ENCODE measurements around the gene CCL28.
"Not testable (repeated sequence)": the region's sequence is repeated elsewhere in the genome, so short reads cannot be mapped to it uniquely, and the experiment has no call there.

The CCL28 gene, protein sequence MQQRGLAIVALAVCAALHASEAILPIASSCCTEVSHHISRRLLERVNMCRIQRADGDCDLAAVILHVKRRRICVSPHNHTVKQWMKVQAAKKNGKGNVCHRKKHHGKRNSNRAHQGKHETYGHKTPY

GRCh38 chr5:43412156-43412555 lies at the start of gene CCL28:
Gene CCL28 (minus strand): TSS chr5:43412391. CDS start chr5:43412316, 75 bp downstream.
- no peak for DNase-seq

DNA sequence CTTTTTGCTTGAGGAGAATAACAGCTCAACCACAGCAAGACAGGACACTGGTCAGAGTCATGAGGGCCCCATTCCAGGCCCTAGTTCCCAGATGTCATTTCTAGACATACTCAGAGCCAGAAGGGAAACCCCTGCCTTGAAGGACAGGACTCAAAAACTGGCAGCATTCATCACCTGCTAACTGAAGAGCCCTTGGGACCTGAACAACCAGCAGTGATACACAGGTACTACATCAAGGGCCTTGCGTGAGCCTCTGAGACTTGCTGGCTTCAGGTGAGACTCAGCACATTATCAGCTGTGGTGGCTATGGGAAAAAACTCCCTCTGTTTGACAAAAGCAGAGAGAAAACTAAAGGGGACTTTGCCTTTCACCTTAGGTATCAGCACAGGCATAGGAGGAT lies 48.9 kb upstream of the CCL28 start:
- DNase-seq, result no peak

- DNase-seq, result no peak
Observed at GRCh38 chr5:43456556-43456955, 44.4 kb upstream of the CCL28 start.

GRCh38 chr5:43441575-43441974 lies 29.4 kb upstream of the CCL28 start:
- not testable (repeated sequence) for DNase-seq

DNA sequence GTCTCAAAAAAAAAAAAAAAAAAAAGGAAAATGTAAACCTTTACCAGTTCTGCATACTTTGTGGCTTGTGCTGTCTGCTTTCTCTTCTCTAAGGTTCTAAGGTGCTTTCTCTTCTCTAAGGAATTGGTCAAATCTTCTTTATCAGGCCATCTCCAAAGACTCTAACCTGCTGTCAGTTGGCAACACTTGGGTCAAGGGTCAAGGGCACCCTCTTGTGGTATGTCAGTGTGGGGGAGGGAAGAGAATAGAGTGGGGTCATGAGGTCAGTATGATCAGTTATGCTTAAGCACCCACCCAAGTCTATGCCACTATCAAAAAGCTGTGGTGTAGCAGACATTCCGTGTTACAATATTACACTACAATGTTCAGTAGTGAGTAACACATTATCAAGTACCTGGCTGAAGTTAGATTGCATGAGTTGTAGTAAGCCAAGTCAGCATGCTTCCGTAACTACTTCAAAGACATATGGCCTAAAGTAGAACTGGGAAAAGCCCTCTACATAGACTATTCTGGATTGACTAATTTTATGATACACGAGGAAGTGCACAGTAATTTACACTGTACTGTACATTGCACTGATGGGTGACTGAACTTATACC lies 25.0 kb upstream of the CCL28 start:
- DNase-seq, result no peak

GRCh38 chr5:43433382-43433781 lies 21.2 kb upstream of the CCL28 start:
- no peak for DNase-seq

- DNase-seq, result no peak
Observed at GRCh38 chr5:43432486-43433375, 20.5 kb upstream of the CCL28 start.

DNA sequence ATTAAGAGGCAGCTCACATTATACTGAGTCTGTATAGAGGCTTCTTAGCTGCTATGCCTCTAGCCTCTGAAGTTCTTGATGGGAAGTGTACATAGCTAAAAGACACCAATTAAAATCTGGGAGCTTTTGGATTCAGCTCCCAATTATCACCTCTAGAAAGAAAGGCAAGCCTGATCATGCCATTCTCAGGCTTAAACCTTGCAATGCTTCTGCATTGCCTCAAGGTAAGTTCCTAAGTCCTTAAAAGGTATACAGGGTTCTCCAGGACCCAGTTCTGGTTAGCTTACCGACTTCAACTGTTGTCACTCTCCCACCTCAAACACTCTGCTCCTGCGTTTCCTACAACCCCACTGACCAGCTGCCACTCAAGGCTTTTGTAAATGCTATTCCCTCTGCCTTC lies 17.5 kb upstream of the CCL28 start:
- no peak for DNase-seq

- DNase-seq, result no peak
Observed at GRCh38 chr5:43429016-43429415, 16.8 kb upstream of the CCL28 start.

DNA sequence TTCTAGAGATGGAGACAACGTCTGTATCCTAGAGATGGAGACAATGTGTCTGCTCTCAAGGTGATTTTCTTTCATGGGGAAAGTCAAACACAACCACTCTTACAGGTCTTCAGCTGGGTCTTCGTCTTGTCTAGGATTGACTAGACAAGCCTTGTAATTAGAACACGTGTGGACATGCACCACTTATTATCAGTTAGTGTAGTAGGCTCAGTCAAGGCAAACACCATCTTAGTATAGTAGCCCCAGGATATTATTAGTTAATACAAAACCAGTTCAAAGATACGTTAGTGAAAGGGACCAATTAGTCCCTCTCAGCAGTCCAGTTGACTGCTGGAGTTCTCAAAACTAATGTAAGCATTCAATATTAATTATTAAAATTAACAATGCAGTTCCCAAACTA lies 15.1 kb upstream of the CCL28 start:
- DNase-seq, result no peak

GRCh38 chr5:43425983-43426382 lies 13.8 kb upstream of the CCL28 start:
- no peak for DNase-seq

DNA sequence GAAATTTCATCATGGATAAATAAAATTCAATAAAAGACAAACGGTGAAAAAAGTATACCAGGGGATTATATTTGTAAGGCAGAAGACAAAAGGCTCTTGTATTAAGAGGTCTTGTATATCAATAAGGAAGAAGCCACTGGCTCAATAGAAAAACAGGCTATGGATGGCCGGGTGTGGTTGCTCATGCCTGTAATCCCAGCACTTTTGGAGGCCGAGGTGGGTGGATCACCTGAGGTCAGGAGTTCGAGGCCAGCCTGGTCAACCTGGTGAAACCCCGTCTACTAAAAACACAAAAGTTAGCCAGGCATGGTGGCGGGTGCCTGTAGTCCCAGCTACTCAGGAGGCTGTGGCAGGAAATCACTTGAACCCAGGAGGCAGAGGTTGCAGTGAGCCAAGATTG lies 10.9 kb upstream of the CCL28 start:
- not testable (repeated sequence) for DNase-seq

DNA sequence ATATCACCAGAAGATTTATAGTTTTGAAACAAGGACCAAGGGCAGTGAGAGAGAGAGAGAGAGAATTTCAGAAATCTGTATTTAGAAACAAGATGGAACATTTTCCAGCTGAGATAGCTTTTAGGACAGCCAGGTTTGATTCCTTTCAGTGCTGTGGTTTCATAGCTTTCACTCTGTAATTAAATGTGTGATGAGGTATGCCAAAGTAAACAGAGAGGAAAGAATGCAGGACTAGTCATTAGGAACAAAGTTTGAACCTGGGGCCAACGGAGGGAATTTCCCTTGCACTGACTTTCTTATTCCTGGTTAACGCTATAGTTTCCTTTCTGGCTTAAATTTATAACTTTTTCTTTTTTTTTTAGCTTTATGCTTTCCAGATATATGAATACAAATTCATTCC lies 10.0 kb upstream of the CCL28 start:
- DNase-seq, result no peak

DNA sequence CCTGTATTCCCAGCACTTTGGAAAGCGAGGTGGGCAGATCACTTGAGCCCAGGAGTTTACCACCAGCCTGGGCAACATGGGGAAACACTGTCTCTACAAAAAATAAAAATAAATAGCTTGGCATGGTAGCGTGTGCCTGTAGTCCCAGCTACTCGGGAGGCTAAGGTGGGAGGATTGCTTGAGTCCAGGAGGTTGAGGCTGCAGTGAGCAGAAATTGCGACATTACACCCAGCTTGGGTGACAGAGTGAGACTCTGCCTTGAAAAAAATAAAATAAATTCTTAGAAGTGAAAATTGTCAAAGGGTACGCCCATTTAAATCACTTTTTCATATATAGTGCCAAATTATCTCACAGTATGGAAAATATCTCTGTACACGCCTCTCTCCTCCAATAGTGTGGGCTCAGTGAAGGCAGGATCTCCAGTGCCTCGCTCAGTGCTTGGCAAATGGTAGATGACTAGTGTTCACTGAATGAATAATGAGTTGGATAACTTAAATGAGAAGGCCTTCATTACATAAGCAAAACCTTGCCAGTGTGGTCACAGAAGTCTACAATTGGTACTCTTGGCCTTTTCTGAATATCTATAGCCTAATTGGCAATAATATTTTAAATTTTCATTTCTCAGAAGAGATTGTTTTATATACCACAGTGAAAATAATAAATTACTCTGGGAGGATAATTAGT lies 9.4 kb upstream of the CCL28 start:
- no peak for DNase-seq

DNA sequence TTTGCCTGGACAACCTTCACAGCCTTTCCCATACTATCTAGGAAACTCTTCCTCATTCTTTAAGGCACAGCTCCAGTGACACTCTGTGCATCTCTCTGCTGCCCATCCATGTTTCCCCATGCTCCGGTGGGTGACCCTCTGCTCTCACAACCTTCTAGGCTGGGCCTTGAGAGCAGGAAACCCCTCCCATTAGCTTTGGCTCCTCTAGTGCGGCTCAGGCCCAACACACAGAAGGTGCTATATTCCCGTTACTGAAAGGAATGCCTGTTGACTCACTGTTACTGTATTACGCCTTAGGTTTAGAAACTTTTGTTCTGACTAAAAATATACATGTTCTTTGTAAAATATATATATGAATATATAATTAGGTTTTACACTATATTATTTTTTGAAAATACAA lies 8.1 kb upstream of the CCL28 start:
- no peak for DNase-seq

DNA sequence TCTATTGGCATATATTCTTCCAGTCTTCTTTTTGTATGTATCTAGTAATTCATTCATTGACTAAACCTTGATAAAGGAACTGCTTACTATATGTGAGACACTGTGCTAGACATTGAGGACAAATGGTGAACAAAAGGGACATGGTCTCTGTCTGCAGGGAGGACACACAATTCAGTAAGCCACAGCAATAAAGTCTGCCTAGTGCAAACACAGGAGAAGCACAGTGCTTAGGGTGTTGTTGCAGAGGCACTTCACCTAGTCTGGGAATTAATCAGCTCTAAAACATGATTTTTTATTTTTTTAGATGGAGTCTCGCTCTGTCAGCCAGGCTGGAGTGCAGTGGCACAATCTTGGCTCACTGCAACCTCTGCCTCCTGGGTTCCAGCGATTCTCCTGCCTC lies 6.4 kb upstream of the CCL28 start:
- no peak for DNase-seq

GRCh38 chr5:43416803-43417394 lies 4.7 kb upstream of the CCL28 start:
- no peak for DNase-seq

DNA sequence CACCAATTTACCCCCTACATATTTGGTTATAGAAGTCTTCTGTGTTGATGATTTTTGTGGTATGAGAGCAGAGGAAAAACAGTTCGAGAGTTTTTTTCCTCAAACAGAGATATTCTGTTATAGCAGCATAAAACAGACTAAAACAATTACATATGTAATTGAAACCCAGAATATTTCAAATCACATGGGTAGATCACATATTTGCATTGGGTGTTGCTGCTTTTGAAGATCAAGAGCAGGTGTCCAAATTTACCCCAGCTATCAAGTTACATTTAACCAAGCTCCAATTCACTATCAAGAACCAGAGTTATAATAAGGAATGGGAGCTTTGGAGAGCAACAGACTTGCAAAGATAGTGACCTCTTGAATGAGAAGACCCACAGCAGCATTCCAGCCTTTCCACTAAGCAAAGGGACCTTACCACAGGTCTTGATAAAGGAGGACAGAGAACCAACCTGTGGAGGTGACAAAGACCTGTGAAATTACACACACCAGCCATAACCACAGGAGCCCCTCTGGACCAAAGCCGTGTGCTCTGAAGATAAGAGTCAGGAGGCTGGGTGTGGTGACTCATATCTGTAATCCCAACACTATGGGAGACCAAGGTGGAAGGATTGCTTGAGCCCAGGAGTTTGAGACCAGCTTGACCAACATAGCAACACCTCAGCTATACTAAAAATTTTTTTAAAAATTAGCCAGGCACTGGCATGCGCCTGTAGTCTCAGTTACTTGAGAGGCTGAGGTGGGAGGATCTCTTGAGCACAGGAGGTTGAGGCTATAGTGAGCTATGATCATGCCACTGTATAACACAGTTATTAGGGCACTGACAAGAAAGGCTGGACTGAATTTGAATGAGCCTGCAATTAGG lies 4.0 kb upstream of the CCL28 start:
- DNase-seq, result no peak

GRCh38 chr5:43413966-43414365 lies 1.8 kb upstream of the CCL28 start:
- no peak for DNase-seq

DNA sequence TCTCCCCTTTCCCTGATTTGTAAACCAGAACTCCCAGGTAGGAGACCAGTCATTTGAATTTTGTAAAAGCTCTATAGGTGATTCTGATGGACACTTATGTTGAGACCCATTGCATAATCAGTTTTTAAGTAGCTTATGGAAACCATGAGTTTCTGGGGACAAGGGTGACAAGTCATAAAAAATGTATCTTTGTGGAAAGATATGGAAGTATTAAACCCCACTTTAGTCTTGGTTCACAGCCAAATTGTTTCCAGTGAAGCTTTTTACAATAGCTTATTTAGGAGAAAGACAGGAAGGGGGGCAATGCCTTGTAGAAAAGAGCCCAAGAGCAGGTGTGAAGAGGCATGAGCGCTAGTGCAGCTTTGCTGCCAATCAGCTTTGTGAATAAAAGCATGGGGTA lies 453 bp upstream of the CCL28 start:
- DNase-seq, result no peak

- DNase-seq, result no peak
Observed at GRCh38 chr5:43411495-43411894, 696 bp downstream of the CCL28 start.

- no peak for DNase-seq
Observed at GRCh38 chr5:43410414-43410813, 1.8 kb downstream of the CCL28 start.
